ENCODE data around the gene PIAS3. TPM values are rescaled to one million over a fixed set of nuclear protein-coding genes. Genes with fewer than 3 reads are reported as not detected.

PIAS3 gene
- 10 to 100 TPM; 11.4 to 18.0 TPM for total RNA-seq

DNA sequence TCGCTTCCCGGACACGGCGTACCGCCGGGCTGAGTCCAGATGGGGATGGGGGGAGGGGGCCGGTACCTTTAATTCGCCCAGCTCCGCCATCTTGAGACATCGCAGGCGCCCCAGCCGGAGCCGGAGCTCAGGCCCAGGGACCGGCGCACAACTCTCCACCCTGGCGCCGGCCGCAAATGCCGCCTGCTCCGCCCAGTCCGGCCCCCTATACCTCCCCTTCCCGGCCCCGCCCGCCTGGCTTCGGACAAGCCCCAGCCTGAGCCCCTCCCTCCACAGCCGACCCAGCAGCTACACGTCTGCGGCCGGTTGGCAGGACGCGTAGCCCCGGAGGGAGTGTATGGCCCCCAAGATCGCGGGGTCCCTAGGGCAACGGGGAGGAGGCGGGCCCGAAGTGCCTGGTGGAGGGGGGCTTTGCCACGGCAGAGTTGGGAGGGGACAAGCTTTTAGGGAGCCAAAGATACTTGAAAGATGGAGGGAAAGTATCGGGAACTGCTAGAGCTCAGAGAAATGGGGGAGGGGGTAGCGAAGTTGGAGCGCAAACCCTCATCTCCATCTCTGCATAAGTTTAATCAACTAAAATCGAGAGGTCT lies at the start of gene PIAS3:
Gene PIAS3 (minus strand): TSS at position 181 of the 590 bp plus-strand sequence. CDS start 91 bp downstream, at position 90.
- TF ChIP-seq CTCF (IDR thresholded peaks at IDR 0.05): no peak
- Histone ChIP-seq H3K9me3 (no peaks in the 10 kb centered on the region), H3K36me3 (peaks cover 27% of the 10 kb centered on the region), H3K27ac (peak within 1 kb of the TSS; percentile 91 to 95), H3K4me1 (peaks cover 0 to 19% of the 10 kb centered on the region in 2 donors), H3K4me3 (peak within 1 kb of the TSS; percentile 81 to 94), H3K27me3 (no peaks in the 10 kb centered on the region)
- peak; percentile 93 for DNase-seq (ENCODE audit: low spot score)

GRCh38 chr1:145908653-145909052 lies 49.8 kb upstream of the PIAS3 start:
- no peak for DNase-seq (ENCODE audit: low spot score)
- peaks cover 24% of the 10 kb centered on the region for H3K36me3 ChIP-seq
- no peak overlapping the region for H3K4me3 ChIP-seq
- peak overlapping the region; percentile 2 to 33 for H3K27ac ChIP-seq
- H3K9me3 ChIP-seq: no peaks in the 10 kb centered on the region
- no peaks in the 10 kb centered on the region for H3K27me3 ChIP-seq
- TF ChIP-seq CTCF (IDR thresholded peaks at IDR 0.05): no peak
- H3K4me1 ChIP-seq: peaks cover 0 to 18% of the 10 kb centered on the region in 2 donors

GRCh38 chr1:145906954-145907753 lies 48.3 kb upstream of the PIAS3 start:
- no peak overlapping the region for H3K4me3 ChIP-seq
- peaks cover 0 to 18% of the 10 kb centered on the region in 2 donors for H3K4me1 ChIP-seq
- no peak for TF ChIP-seq CTCF (IDR thresholded peaks at IDR 0.05)
- H3K27ac ChIP-seq: peak overlapping the region in 1 of 2 donors; percentile 33
- H3K36me3 ChIP-seq: peaks cover 17% of the 10 kb centered on the region
- no peak for DNase-seq (ENCODE audit: low spot score)
- H3K27me3 ChIP-seq: no peaks in the 10 kb centered on the region
- no peaks in the 10 kb centered on the region for H3K9me3 ChIP-seq

GRCh38 chr1:145901312-145902021 lies 42.6 kb upstream of the PIAS3 start:
- DNase-seq (ENCODE audit: low spot score): no peak
- Histone ChIP-seq H3K27me3 (no peaks in the 10 kb centered on the region), H3K27ac (no peak overlapping the region), H3K4me3 (no peak overlapping the region), H3K36me3 (no peaks in the 10 kb centered on the region), H3K4me1 (no peaks in the 10 kb centered on the region), H3K9me3 (no peaks in the 10 kb centered on the region)
- TF ChIP-seq CTCF (IDR thresholded peaks at IDR 0.05): no peak

DNA sequence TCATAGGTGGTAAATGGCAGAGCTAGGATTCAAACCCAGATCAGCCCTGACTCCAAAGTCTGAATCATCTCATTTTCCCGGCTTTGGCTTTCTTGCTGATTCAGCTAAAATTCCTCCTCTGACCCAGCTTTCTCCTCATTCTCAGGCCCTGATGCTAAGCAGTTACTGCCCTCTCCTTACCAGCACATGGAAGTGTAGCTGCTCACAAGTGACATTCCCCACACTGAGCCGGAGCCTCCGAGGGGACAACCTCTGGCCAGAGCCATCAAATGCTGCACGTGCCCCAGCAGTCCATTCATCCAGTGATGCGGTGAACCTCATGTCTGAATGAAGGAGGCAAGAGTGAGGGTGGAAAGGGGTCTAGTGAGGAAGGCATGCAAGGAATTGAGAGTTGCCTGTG lies 39.9 kb upstream of the PIAS3 start:
- TF ChIP-seq CTCF (IDR thresholded peaks at IDR 0.05): no peak
- H3K4me3 ChIP-seq: no peak overlapping the region
- no peaks in the 10 kb centered on the region for H3K4me1 ChIP-seq
- no peak overlapping the region for H3K27ac ChIP-seq
- H3K9me3 ChIP-seq: no peaks in the 10 kb centered on the region
- no peaks in the 10 kb centered on the region for H3K27me3 ChIP-seq
- H3K36me3 ChIP-seq: no peaks in the 10 kb centered on the region
- DNase-seq (ENCODE audit: low spot score): no peak

All from right atrium auricular region (tissue), 2 donors.